PC-3 (cell line): ENCODE measurements around the gene CPT1C. TPM values are rescaled to one million over a fixed set of nuclear protein-coding genes. Genes with fewer than 3 reads are reported as not detected.

ENCODE experiments used
- ATAC-seq: fragments of 200-7000 bp; cut with Tn5 transposase; 2 replicates; pipeline ENCODE4 v1.9.1; 2020; ENCODE audit warnings: mild to moderate bottlenecking, moderate library complexity
- Bru-seq: library from RNA; stranded (reverse); fragments of 400-500 nt; gene quantifications from one replicate; lab custom pipeline; 2021; lab: Mats Ljungman, UMichigan
- BruChase-seq, 2 experiments: library from RNA; stranded (reverse); fragments of 400-500 nt; gene quantifications; one replicate each; lab custom pipeline; 2021; lab: Mats Ljungman, UMichigan
- BruUV-seq: library from RNA; stranded (reverse); fragments of 400-500 nt; replicated peaks from 2 replicates; lab custom pipeline; 2021; lab: Mats Ljungman, UMichigan
- CTCF ChIA-PET: fragments of 300-600 bp; sonication (Branson Sonifier 250); formaldehyde crosslinking; loops from one replicate; lab custom pipeline; 2022; ENCODE audit warnings: antibody characterized with exemption; lab: Charles Lee
- POLR2A ChIA-PET: fragments of 300-600 bp; sonication (Branson Sonifier 250); formaldehyde crosslinking; loops from one replicate; lab custom pipeline; 2022; ENCODE audit warnings: antibody characterized with exemption; ENCODE audit not compliant: unreplicated experiment; lab: Charles Lee
- DNase-seq: peaks from one replicate; pipeline ENCODE4 v3.0.0-alpha.2; 2015
- H2AFZ ChIP-seq: fragments of 300-600 bp; sonication (generic); 2 replicates; pipeline ENCODE4 v1.6.0; 2016; ENCODE audit warnings: antibody characterized with exemption, low read length
- H3F3A ChIP-seq: fragments of 300-600 bp; sonication (generic); one replicate; pipeline ENCODE4 v1.6.0; 2017; ENCODE audit warnings: antibody characterized with exemption, low read length, control low read depth, mild to moderate bottlenecking; ENCODE audit not compliant: unreplicated experiment
- H3K27ac ChIP-seq: fragments of 300-600 bp; sonication (generic); 2 replicates; pipeline ENCODE4 v1.5.1; 2016; ENCODE audit warnings: mild to moderate bottlenecking, low read length
- H3K27me3 ChIP-seq: fragments of 300-600 bp; sonication (generic); 2 replicates; pipeline ENCODE4 v1.6.1; 2016; ENCODE audit warnings: low read length, mixed read lengths
- H3K36me3 ChIP-seq: fragments of 300-600 bp; sonication (generic); 2 replicates; pipeline ENCODE4 v1.6.1; 2016; ENCODE audit warnings: low read depth, mixed run types, low read length, mixed read lengths
- H3K4me1 ChIP-seq: fragments of 300-600 bp; sonication (generic); 2 replicates; pipeline ENCODE4 v1.5.1; 2016; ENCODE audit warnings: low read length; ENCODE audit not compliant: insufficient read depth
- H3K4me2 ChIP-seq: fragments of 300-600 bp; sonication (generic); 2 replicates; pipeline ENCODE4 v1.6.0; 2016; ENCODE audit warnings: low read length
- H3K4me3 ChIP-seq: fragments of 300-600 bp; sonication (generic); 2 replicates; pipeline ENCODE4 v1.5.1; 2016; ENCODE audit warnings: mild to moderate bottlenecking, low read length, mixed read lengths
- H3K79me2 ChIP-seq: fragments of 300-600 bp; sonication (generic); 2 replicates; pipeline ENCODE4 v1.6.1; 2017; ENCODE audit warnings: low read length, mixed read lengths
- H3K9ac ChIP-seq: fragments of 300-600 bp; sonication (generic); 2 replicates; pipeline ENCODE4 v1.6.0; 2016; ENCODE audit warnings: mild to moderate bottlenecking, low read length
- H3K9me2 ChIP-seq: fragments of 300-600 bp; sonication (generic); replicated peaks from 2 replicates; pipeline ENCODE4 v1.6.1; 2016; ENCODE audit warnings: mixed run types, low read length, mixed read lengths
- H3K9me3 ChIP-seq: fragments of 300-600 bp; sonication (generic); 2 replicates; pipeline ENCODE4 v1.6.1; 2016; ENCODE audit warnings: low read length, mixed read lengths
- H4K20me1 ChIP-seq: fragments of 300-600 bp; sonication (generic); 2 replicates; pipeline ENCODE4 v1.6.1; 2016; ENCODE audit warnings: low read length, mixed read lengths
- CTCF ChIP-seq: fragments of 300-600 bp; sonication (generic); conservative IDR thresholded peaks from 2 replicates; pipeline ENCODE4 v1.5.1; 2017; ENCODE audit warnings: antibody characterized with exemption, low read depth, mild to moderate bottlenecking, low read length
- EZH2 ChIP-seq: fragments of 300-600 bp; sonication (generic); IDR thresholded peaks from one replicate; pipeline ENCODE4 v1.6.1; 2017; ENCODE audit warnings: antibody characterized with exemption, mild to moderate bottlenecking, low read length; ENCODE audit not compliant: unreplicated experiment
- EZH2phosphoT487 ChIP-seq: fragments of 300-600 bp; sonication (generic); IDR thresholded peaks from 2 replicates; pipeline ENCODE4 v1.6.1; 2018; ENCODE audit warnings: mild to moderate bottlenecking, antibody characterized with exemption, low read length, borderline replicate concordance
- intact Hi-C: fragments of 100-400 bp; cut with micrococcal nuclease; formaldehyde crosslinking; loops from 2 replicates; pipeline ENCODE4 v1.9.0; 2023
- long read RNA-seq: library from polyadenylated mRNA; unstranded; transcript quantifications from one replicate; pipeline ENCODE4 v2.0.0, GENCODE V29; 2021; ENCODE audit not compliant: unreplicated experiment
- total RNA-seq: library from RNA; depleted of rRNA; stranded (reverse); fragments of >200 nt; gene quantifications from 2 replicates; pipeline ENCODE4 v1.2.3, GENCODE V29; 2014; rRNA removed

CPT1C gene
- total RNA-seq (11.5 and 13.6 TPM in 2 replicates), Bru-seq, nascent RNA (percentile 49 among the genes with signal in this experiment), BruChase-seq, experiment 1, labeled RNA remaining after a 6-hour chase (percentile 62 among the genes with signal in this experiment), BruChase-seq, experiment 2, labeled RNA remaining after a 2-hour chase (percentile 49 among the genes with signal in this experiment)
- long read RNA-seq, partial matches to known transcripts: 20 of 44 reads
- long read RNA-seq, other reads (novel, unspliced or antisense): 19 of 44 reads

- POLR2A ChIA-PET: interaction anchor here (0.6 to 0.7 kb wide), 2 partner anchors 27 to 337 kb away, joined by 3 to 17 read pairs; no protein-coding TSS in a partner anchor
- H3K4me3 ChIP-seq: peak within 1 kb of the TSS; percentile 82
- peaks cover 19% of the 10 kb centered on the region for H3K4me1 ChIP-seq
- no peak for TF ChIP-seq CTCF
- TF ChIP-seq EZH2: no peak
- no peak for TF ChIP-seq EZH2phosphoT487
- CTCF ChIA-PET: interaction anchor here (0.5 to 0.7 kb wide), 3 partner anchors 12 to 75 kb away, joined by 3 to 7 read pairs (median 3); no protein-coding TSS in a partner anchor
- peaks cover 4% of the 10 kb centered on the region; the same call in 1 of the 2 replicates for H4K20me1 ChIP-seq
- H3K79me2 ChIP-seq: no peaks in the 10 kb centered on the region
- no peaks in the 10 kb centered on the region for H3K9me3 ChIP-seq
- no peak within 1 kb of the TSS for H3K27ac ChIP-seq
- ATAC-seq (peak; percentile 73), DNase-seq (peak; percentile 90)
- no peaks in the 10 kb centered on the region for H3K9me2 ChIP-seq
- intact Hi-C loops: loop anchor here (2.0 to 5.0 kb wide), 2 partner anchors 76 to 117 kb away; partner anchors contain the start of gene AP2A1
- BruUV-seq: no TSS peak
- no peaks in the 10 kb centered on the region for H3K27me3 ChIP-seq
- H3K9ac ChIP-seq: peak within 1 kb of the TSS; percentile 64
- peak within 1 kb of the TSS; percentile 99 for H3K4me2 ChIP-seq
- H2AFZ ChIP-seq: peak within 1 kb of the TSS; percentile 85
- H3K36me3 ChIP-seq: peaks cover 5% of the 10 kb centered on the region; the same call in 1 of the 2 replicates
- H3F3A ChIP-seq: no peaks in the 10 kb centered on the region
Observed at GRCh38 chr19:49690656-49691242, at the start of gene CPT1C. TSS of gene CPT1C (plus strand) at chr19:49691116. CDS start at chr19:49692253, 1,137 bp downstream.

GRCh38 chr19:49641688-49642491, 49.0 kb upstream of the CPT1C start, which contains the start of gene SCAF1:
TSS of gene SCAF1 (plus strand) at chr19:49642209. CDS start at chr19:49645027, 2,818 bp downstream.
- Histone ChIP-seq H3K4me3 (peak within 1 kb of the TSS; percentile 98), H3K9ac (peak within 1 kb of the TSS; percentile 100), H3K4me1 (peaks cover 52% of the 10 kb centered on the region), H3F3A (peaks cover 3% of the 10 kb centered on the region), H3K36me3 (peaks cover 10% of the 10 kb centered on the region; the same call in 1 of the 2 replicates), H3K27me3 (no peaks in the 10 kb centered on the region), H3K9me2 (no peaks in the 10 kb centered on the region), H4K20me1 (no peaks in the 10 kb centered on the region), H2AFZ (peak within 1 kb of the TSS; percentile 72), H3K79me2 (peaks cover 58% of the 10 kb centered on the region), H3K27ac (peak within 1 kb of the TSS; percentile 97), H3K4me2 (peak within 1 kb of the TSS; percentile 96), H3K9me3 (no peaks in the 10 kb centered on the region)
- BruUV-seq: no TSS peak
- DNase-seq (peak; percentile 100), ATAC-seq (peak; percentile 46)
- ChIA-PET CTCF (interaction anchor here (0.6 kb wide), 2 partner anchors 57 to 250 kb away, joined by 3 to 4 read pairs; no protein-coding TSS in a partner anchor), POLR2A (interaction anchor here (0.5 to 1.0 kb wide), 8 partner anchors 8 to 71 kb away, joined by 3 to 8 read pairs (median 5); partner anchors contain the start of genes NOSIP, PRMT1 and PRRG2)
- TF ChIP-seq CTCF (no peak), EZH2 (no peak), EZH2phosphoT487 (no peak)
- intact Hi-C loops: loop anchor here (2.0 kb wide), 1 partner anchor 145 kb away; the partner anchor contains the start of gene RPS11
